ENCODE results near the gene CACNA1C. TPM values are rescaled to one million over a fixed set of nuclear protein-coding genes. Genes with fewer than 3 reads are reported as not detected.

CACNA1C gene
- total RNA-seq, 2 donors from 2014 or later = 0.86 to 6.3 TPM

- Histone ChIP-seq H3K4me3 (ENCODE audit: low read length) (no peak overlapping the region), H3K27ac (ENCODE audit: low read depth, low read length) (no peak overlapping the region), H3K36me3 (ENCODE audit: control insufficient read depth, insufficient read depth, low read length) (no peaks in the 10 kb centered on the region), H3K9me3 (ENCODE audit: control insufficient read depth, low read length) (no peaks in the 10 kb centered on the region), H3K9ac (ENCODE audit: extremely low read depth, low read length, poor library complexity, severe bottlenecking) (no peak overlapping the region), H3K27me3 (ENCODE audit: control insufficient read depth, insufficient read depth, low read length, poor library complexity, severe bottlenecking) (no peaks in the 10 kb centered on the region), H3K4me1 (ENCODE audit: control insufficient read depth, insufficient read depth, low read length) (no peaks in the 10 kb centered on the region)
- H3K4me3 Mint-ChIP-seq = no peak overlapping the region
- DNase-seq = no peak
- 93 to 96% methylated on average over 4 to 7 of the region's 7 CpGs for WGBS, 2 experiments (ENCODE audit: insufficient coverage in 1 of 2, insufficient read length in 1 of 2)
- H3K9me3 Mint-ChIP-seq = peaks cover 8% of the 10 kb centered on the region
- H3K36me3 Mint-ChIP-seq (ENCODE audit: low read depth) = no peaks in the 10 kb centered on the region
- H3K27ac Mint-ChIP-seq = no peak overlapping the region
- H3K4me1 Mint-ChIP-seq = peaks cover 5% of the 10 kb centered on the region
- no peaks in the 10 kb centered on the region for H3K27me3 Mint-ChIP-seq (ENCODE audit: insufficient read depth)
- TF ChIP-seq CTCF (conservative IDR thresholded peaks at IDR 0.05) = no peak
These were observed 153.2 kb downstream of the CACNA1C start for GRCh38 chr12:2205996-2206395.

GRCh38 chr12:2208837-2209635 lies 156.2 kb downstream of the CACNA1C start:
- Mint-ChIP-seq H3K27ac (no peak overlapping the region), H3K4me3 (no peak overlapping the region), H3K36me3 (ENCODE audit: low read depth) (no peaks in the 10 kb centered on the region), H3K4me1 (peaks cover 14% of the 10 kb centered on the region), H3K9me3 (peaks cover 3% of the 10 kb centered on the region), H3K27me3 (ENCODE audit: insufficient read depth) (no peaks in the 10 kb centered on the region)
- Histone ChIP-seq H3K9me3 (ENCODE audit: control insufficient read depth, low read length) (no peaks in the 10 kb centered on the region), H3K4me1 (ENCODE audit: control insufficient read depth, insufficient read depth, low read length) (peaks cover 4% of the 10 kb centered on the region), H3K36me3 (ENCODE audit: control insufficient read depth, insufficient read depth, low read length) (no peaks in the 10 kb centered on the region), H3K4me3 (ENCODE audit: low read length) (no peak overlapping the region), H3K27ac (ENCODE audit: low read depth, low read length) (no peak overlapping the region), H3K27me3 (ENCODE audit: control insufficient read depth, insufficient read depth, low read length, poor library complexity, severe bottlenecking) (no peaks in the 10 kb centered on the region), H3K9ac (ENCODE audit: extremely low read depth, low read length, poor library complexity, severe bottlenecking) (no peak overlapping the region)
- DNase-seq = no peak
- 91 to 98% methylated on average over 10 to 16 of the region's 18 CpGs for whole genome bisulfite sequencing, 2 experiments (ENCODE audit: insufficient coverage in 1 of 2, insufficient read length in 1 of 2)
- TF ChIP-seq CTCF (conservative IDR thresholded peaks at IDR 0.05) = no peak

GRCh38 chr12:2211119-2211518 lies 158.3 kb downstream of the CACNA1C start:
- TF ChIP-seq CTCF (conservative IDR thresholded peaks at IDR 0.05) = no peak
- H3K9me3 Mint-ChIP-seq = no peaks in the 10 kb centered on the region

More at GRCh38 chr12:2211119-2211518, 158.3 kb downstream of the CACNA1C start:
- Mint-ChIP-seq H3K4me1 (peaks cover 10% of the 10 kb centered on the region), H3K36me3 (ENCODE audit: low read depth) (no peaks in the 10 kb centered on the region), H3K4me3 (no peak overlapping the region), H3K27ac (no peak overlapping the region), H3K27me3 (ENCODE audit: insufficient read depth) (no peaks in the 10 kb centered on the region)
- WGBS, 2 experiments (ENCODE audit: insufficient coverage in 1 of 2, insufficient read length in 1 of 2) = 88% methylated on average over 2 to 3 of the region's 3 CpGs
- no peaks in the 10 kb centered on the region for H3K36me3 ChIP-seq (ENCODE audit: control insufficient read depth, insufficient read depth, low read length)
- H3K27me3 ChIP-seq (ENCODE audit: control insufficient read depth, insufficient read depth, low read length, poor library complexity, severe bottlenecking) = no peaks in the 10 kb centered on the region
- H3K9me3 ChIP-seq (ENCODE audit: control insufficient read depth, low read length) = no peaks in the 10 kb centered on the region
- no peak overlapping the region for H3K4me3 ChIP-seq (ENCODE audit: low read length)
- H3K4me1 ChIP-seq (ENCODE audit: control insufficient read depth, insufficient read depth, low read length) = peaks cover 4% of the 10 kb centered on the region
- H3K9ac ChIP-seq (ENCODE audit: extremely low read depth, low read length, poor library complexity, severe bottlenecking) = no peak overlapping the region
- no peak for DNase-seq
- no peak overlapping the region for H3K27ac ChIP-seq (ENCODE audit: low read depth, low read length)

Measured in endodermal cell (in vitro differentiated cells).